H1 (cell line): ENCODE measurements around the gene GALNT1. TPM values are rescaled to one million over a fixed set of nuclear protein-coding genes. Genes with fewer than 3 reads are reported as not detected.

ENCODE experiments used
- CTCF ChIA-PET: fragments of 300-600 bp; sonication (Branson Sonifier 250); formaldehyde crosslinking; loops from one replicate; lab custom pipeline; 2021; ENCODE audit not compliant: partially characterized antibody; lab: Charles Lee
- POLR2A ChIA-PET: fragments of 300-600 bp; sonication (Branson Sonifier 250); formaldehyde crosslinking; loops from one replicate; lab custom pipeline; 2021; ENCODE audit warnings: inconsistent platforms; ENCODE audit not compliant: partially characterized antibody; lab: Charles Lee
- DNase-seq, 2 experiments: peaks; one replicate each; pipeline versions ENCODE4 v3.0.0 to v3.0.0-alpha.2; 2010 to 2022; ENCODE audit warnings: low spot score in 2 of 2, low read depth in 1 of 2, mixed read lengths in 1 of 2
- FAIRE-seq: peaks from 2 replicates; lab custom pipeline; 2011; peaks lifted over from hg19 to GRCh38; lab: Jason Lieb, UNC
- H2AFZ ChIP-seq: 2 replicates; pipeline ENCODE4 v1.8.1; 2012; ENCODE audit warnings: low read length, inconsistent platforms
- H2AK5ac ChIP-seq: 2 replicates; pipeline ENCODE4 v1.6.1; 2013; ENCODE audit warnings: low read depth, low read length
- H2BK120ac ChIP-seq: replicated peaks from 2 replicates; pipeline ENCODE3; 2013; ENCODE audit warnings: low read depth, low read length, inconsistent platforms
- H2BK12ac ChIP-seq: 2 replicates; pipeline ENCODE4 v1.6.1; 2013; ENCODE audit warnings: low read depth, low read length
- H2BK15ac ChIP-seq: 2 replicates; pipeline ENCODE4 v1.6.1; 2013; ENCODE audit warnings: low read length
- H2BK20ac ChIP-seq: 2 replicates; pipeline ENCODE4 v1.6.1; 2013; ENCODE audit warnings: low read length
- H2BK5ac ChIP-seq: 2 replicates; pipeline ENCODE4 v1.6.1; 2013; ENCODE audit warnings: low read depth, low read length
- H3K14ac ChIP-seq: 2 replicates; pipeline ENCODE4 v1.6.1; 2013; ENCODE audit warnings: inconsistent platforms; ENCODE audit not compliant: insufficient read length
- H3K18ac ChIP-seq: 2 replicates; pipeline ENCODE4 v1.6.1; 2013; ENCODE audit warnings: low read length; ENCODE audit errors: extremely low read depth
- H3K23ac ChIP-seq: 2 replicates; pipeline ENCODE4 v1.6.1; 2013; ENCODE audit warnings: inconsistent platforms; ENCODE audit not compliant: insufficient read length
- H3K23me2 ChIP-seq: 2 replicates; pipeline ENCODE4 v1.6.1; 2013; ENCODE audit warnings: low read depth, low read length
- H3K27ac ChIP-seq: 2 replicates; pipeline ENCODE4 v1.6.1; 2011; ENCODE audit warnings: low read depth, low read length, inconsistent platforms
- H3K27me3 ChIP-seq, 4 experiments: replicated peaks in 1 of 4; 1 replicate in 1 of 4; 2 replicates in 3 of 4; pipeline versions ENCODE4 v1.6.1 to v1.8.1; 2011 to 2013; ENCODE audit warnings: low read length in 3 of 4, mild to moderate bottlenecking in 3 of 4, inconsistent platforms in 2 of 4, mixed read lengths in 2 of 4, moderate library complexity in 1 of 4; ENCODE audit not compliant: control insufficient read depth in 3 of 4, insufficient read depth in 3 of 4; ENCODE audit errors: extremely low read depth in 1 of 4
- H3K36me3 ChIP-seq, 4 experiments: 2 replicates each; pipeline versions ENCODE4 v1.6.1 to v1.8.1; 2011 to 2013; ENCODE audit warnings: mild to moderate bottlenecking in 4 of 4, low read length in 3 of 4, moderate library complexity in 2 of 4, control low read depth in 1 of 4, inconsistent platforms in 1 of 4; ENCODE audit not compliant: insufficient read depth in 4 of 4, control insufficient read depth in 2 of 4
- H3K4ac ChIP-seq: replicated peaks from 2 replicates; pipeline ENCODE3; 2013; ENCODE audit warnings: low read length, low read depth, mixed read lengths, inconsistent platforms; ENCODE audit not compliant: insufficient read length
- H3K4me1 ChIP-seq, 4 experiments: replicated peaks in 1 of 4; 1 replicate in 1 of 4; 2 replicates in 3 of 4; pipeline versions ENCODE4 v1.6.1 to v1.8.1; 2011 to 2013; ENCODE audit warnings: low read length in 3 of 4, inconsistent platforms in 2 of 4, mixed read lengths in 1 of 4; ENCODE audit not compliant: insufficient read depth in 4 of 4, control insufficient read depth in 3 of 4
- H3K4me2 ChIP-seq, 2 experiments: 2 replicates each; pipeline versions ENCODE4 v1.6.1 to v1.8.1; 2011 to 2013; ENCODE audit warnings: low read depth in 2 of 2, low read length in 2 of 2, control low read depth in 1 of 2, inconsistent platforms in 1 of 2, mild to moderate bottlenecking in 1 of 2; ENCODE audit not compliant: insufficient read depth in 1 of 2
- H3K4me3 ChIP-seq, 4 experiments: fragments of 200-600, 300-600 bp in 1 of 4; sonication (generic), shearing (Covaris generic), sonication (Bioruptor Twin) in 1 of 4; 2 replicates each; pipeline versions ENCODE4 v1.5.1 to v1.8.1; 2011 to 2016; ENCODE audit warnings: low read length in 4 of 4, low read depth in 3 of 4, control low read depth in 2 of 4, inconsistent platforms in 2 of 4, mild to moderate bottlenecking in 2 of 4, mixed read lengths in 1 of 4, moderate library complexity in 1 of 4; ENCODE audit not compliant: insufficient read depth in 2 of 4; ENCODE audit errors: extremely low read depth in 1 of 4
- H3K56ac ChIP-seq: replicated peaks from 2 replicates; pipeline ENCODE3; 2013; ENCODE audit warnings: low read depth, mild to moderate bottlenecking, mixed read lengths, low read length, inconsistent platforms; ENCODE audit not compliant: insufficient read length
- H3K79me1 ChIP-seq: 2 replicates; pipeline ENCODE4 v1.6.1; 2013; ENCODE audit warnings: low read depth, low read length, control low read depth
- H3K79me2 ChIP-seq, 2 experiments: 2 replicates each; pipeline versions ENCODE4 v1.6.1 to v1.8.1; 2012 to 2013; ENCODE audit warnings: low read length in 2 of 2, mild to moderate bottlenecking in 2 of 2, inconsistent platforms in 1 of 2; ENCODE audit not compliant: insufficient read depth in 2 of 2, control insufficient read depth in 1 of 2
- H3K9ac ChIP-seq, 4 experiments: replicated peaks in 1 of 4; 1 replicate in 1 of 4; 2 replicates in 3 of 4; pipeline versions ENCODE4 v1.6.1 to v1.8.1; 2011 to 2013; ENCODE audit warnings: low read depth in 3 of 4, low read length in 3 of 4, control low read depth in 2 of 4, mild to moderate bottlenecking in 2 of 4, moderate library complexity in 2 of 4, inconsistent platforms in 1 of 4; ENCODE audit errors: extremely low read depth in 1 of 4
- H3K9me3 ChIP-seq, 2 experiments: 2 replicates each; pipeline versions ENCODE4 v1.6.1 to v1.8.1; 2012 to 2013; ENCODE audit warnings: mild to moderate bottlenecking in 2 of 2, moderate library complexity in 2 of 2, control low read depth in 1 of 2, inconsistent platforms in 1 of 2, low read depth in 1 of 2, low read length in 1 of 2, mixed read lengths in 1 of 2; ENCODE audit not compliant: insufficient read depth in 2 of 2
- H4K20me1 ChIP-seq, 2 experiments: replicated peaks in 1 of 2; 2 replicates each; pipeline versions ENCODE3 to v1.8.1; 2011 to 2013; ENCODE audit warnings: inconsistent platforms in 2 of 2, low read length in 2 of 2, mild to moderate bottlenecking in 1 of 2; ENCODE audit not compliant: insufficient read depth in 2 of 2, control insufficient read depth in 1 of 2
- H4K5ac ChIP-seq: 2 replicates; pipeline ENCODE4 v1.6.1; 2013; ENCODE audit warnings: low read length, low read depth, mixed read lengths, inconsistent platforms; ENCODE audit not compliant: insufficient read length
- H4K8ac ChIP-seq: 2 replicates; pipeline ENCODE4 v1.8.0; 2013; ENCODE audit warnings: mild to moderate bottlenecking, moderate library complexity, low read length, inconsistent platforms; ENCODE audit not compliant: insufficient read depth; ENCODE audit errors: extremely low read depth
- H4K91ac ChIP-seq: replicated peaks from 2 replicates; pipeline ENCODE3; 2013; ENCODE audit warnings: low read length, mixed read lengths, inconsistent platforms; ENCODE audit not compliant: insufficient read length
- BACH1 ChIP-seq: IDR thresholded peaks from 2 replicates; pipeline ENCODE4 v1.6.1; 2012; ENCODE audit warnings: low read length, improper control_type of control experiment
- SAP30 ChIP-seq: fragments of 300-600 bp; sonication (generic); IDR thresholded peaks from 2 replicates; pipeline ENCODE4 v1.7.1; 2012; ENCODE audit warnings: low read length, moderate library complexity, mild to moderate bottlenecking, inconsistent platforms; ENCODE audit not compliant: insufficient read depth, insufficient replicate concordance
- SIRT6 ChIP-seq: IDR thresholded peaks from one replicate; pipeline ENCODE4 v1.7.1; 2012; ENCODE audit warnings: low read length, inconsistent platforms
- WGBS, 2 experiments: shearing (Covaris generic) in 1 of 2; methylation state at CpG; one replicate each; pipeline versions ENCODE4 v1.1.6 to v1.1.7; 2013 to 2015; ENCODE audit warnings: low lambda C conversion rate in 2 of 2, mixed read lengths in 2 of 2, inconsistent platforms in 1 of 2, low coverage in 1 of 2, missing lambda C conversion rate in 1 of 2; ENCODE audit not compliant: insufficient replicate concordance in 2 of 2, insufficient coverage in 1 of 2, insufficient read length in 1 of 2; ENCODE audit errors: extremely low coverage in 1 of 2, missing lambda C conversion rate in 1 of 2; 5-methylcytosine and 5-hydroxymethylcytosine counted together
- polyA plus RNA-seq, 7 experiments: library from polyadenylated mRNA; depleted of rRNA in 3 of 7; stranded (reverse) in 5 of 7; unstranded in 2 of 7; fragments of >200 nt in 5 of 7; fragments of 200-250 nt in 2 of 7; gene quantifications; 1 replicate in 5 of 7; 2 replicates in 1 of 7; 4 replicates in 1 of 7; pipeline versions ENCODE4 v1.2.1 to v1.2.3, GENCODE V29; 2011 to 2013; ENCODE audit warnings: missing spikeins in 2 of 7, mixed read lengths in 2 of 7
- total RNA-seq: library from RNA; stranded (reverse); fragmentation: NEBNext Ultra II Directional; extraction: Animal tissue kit (Norgen Biotek cat#: 25700); gene quantifications from 2 replicates; pipeline ENCODE4 v1.2.1, GENCODE V29; 2021

GALNT1 gene
- total and polyA plus RNA-seq, 2 of the 8 experiments (the other 6 are each of a cell fraction or from before 2014, with no cell fraction given): 22.4 to 101 TPM

GRCh38 chr18:35688757-35689156 is 107.2 kb downstream of the GALNT1 start:
- Histone ChIP-seq H3K9me3 (no peaks in the 10 kb centered on the region), H2AFZ (no peak overlapping the region), H4K5ac (no peak overlapping the region), H2BK120ac (no peak overlapping the region), H3K27me3 (peaks cover 0 to 1% (median 0%) of the 10 kb centered on the region in 4 experiments; a peak in 1 of 7 replicates), H2BK12ac (no peak overlapping the region), H4K91ac (no peak overlapping the region), H3K27ac (no peak overlapping the region), H3K23me2 (no peaks in the 10 kb centered on the region), H4K20me1 (peaks cover 0 to 2% of the 10 kb centered on the region in 2 experiments), H3K79me2 (no peaks in the 10 kb centered on the region), H2AK5ac (no peak overlapping the region), H3K9ac (no peak overlapping the region), H2BK15ac (peak overlapping the region; percentile 83; the same call in 1 of the 2 replicates), H3K36me3 (peaks cover 0 to 6% (median 1%) of the 10 kb centered on the region in 4 experiments; a peak in 3 of 8 replicates), H3K4me3 (no peak overlapping the region), H2BK5ac (no peak overlapping the region), H3K79me1 (no peaks in the 10 kb centered on the region), H4K8ac (no peak overlapping the region), H3K18ac (no peak overlapping the region), H3K23ac (no peak overlapping the region), H3K4me2 (no peak overlapping the region), H3K4me1 (no peaks in the 10 kb centered on the region), H3K4ac (no peak overlapping the region), H2BK20ac (no peak overlapping the region), H3K56ac (no peak overlapping the region), H3K14ac (no peak overlapping the region)
- WGBS, 2 experiments: 91% methylated on average over 1 of the region's 1 CpG; no CpG with 5 or more reads in 1 of the 2 experiments
- no peak for FAIRE-seq
- ChIA-PET POLR2A (no interaction called here), CTCF (interaction anchor here (0.6 kb wide), 1 partner anchor 329 kb away, joined by 3 read pairs; no protein-coding TSS in a partner anchor)
- no peak for DNase-seq
- no peak for TF ChIP-seq SAP30
- no peak for TF ChIP-seq SIRT6
- TF ChIP-seq BACH1: peak; percentile 57; the same call in 1 of the 2 replicates
